HG03280 (cell line): ENCODE results near the gene PROX1.

Source experiments
- ATAC-seq: cut with Tn5 transposase; IDR thresholded peaks from one replicate; pipeline ENCODE4 v1.9.1; 2021; ENCODE audit warnings: mild to moderate bottlenecking, moderate library complexity; ENCODE audit not compliant: unreplicated experiment

The PROX1 gene

DNA sequence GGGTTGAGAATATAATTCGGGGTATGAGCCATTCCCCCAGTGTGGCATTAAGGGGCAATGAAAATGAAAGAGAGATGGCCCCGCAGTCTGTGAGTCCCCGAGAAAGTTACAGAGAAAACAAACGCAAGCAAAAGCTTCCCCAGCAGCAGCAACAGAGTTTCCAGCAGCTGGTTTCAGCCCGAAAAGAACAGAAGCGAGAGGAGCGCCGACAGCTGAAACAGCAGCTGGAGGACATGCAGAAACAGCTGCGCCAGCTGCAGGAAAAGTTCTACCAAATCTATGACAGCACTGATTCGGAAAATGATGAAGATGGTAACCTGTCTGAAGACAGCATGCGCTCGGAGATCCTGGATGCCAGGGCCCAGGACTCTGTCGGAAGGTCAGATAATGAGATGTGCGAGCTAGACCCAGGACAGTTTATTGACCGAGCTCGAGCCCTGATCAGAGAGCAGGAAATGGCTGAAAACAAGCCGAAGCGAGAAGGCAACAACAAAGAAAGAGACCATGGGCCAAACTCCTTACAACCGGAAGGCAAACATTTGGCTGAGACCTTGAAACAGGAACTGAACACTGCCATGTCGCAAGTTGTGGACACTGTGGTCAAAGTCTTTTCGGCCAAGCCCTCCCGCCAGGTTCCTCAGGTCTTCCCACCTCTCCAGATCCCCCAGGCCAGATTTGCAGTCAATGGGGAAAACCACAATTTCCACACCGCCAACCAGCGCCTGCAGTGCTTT lies 9.4 kb downstream of the PROX1 start:
- no peak for ATAC-seq

DNA sequence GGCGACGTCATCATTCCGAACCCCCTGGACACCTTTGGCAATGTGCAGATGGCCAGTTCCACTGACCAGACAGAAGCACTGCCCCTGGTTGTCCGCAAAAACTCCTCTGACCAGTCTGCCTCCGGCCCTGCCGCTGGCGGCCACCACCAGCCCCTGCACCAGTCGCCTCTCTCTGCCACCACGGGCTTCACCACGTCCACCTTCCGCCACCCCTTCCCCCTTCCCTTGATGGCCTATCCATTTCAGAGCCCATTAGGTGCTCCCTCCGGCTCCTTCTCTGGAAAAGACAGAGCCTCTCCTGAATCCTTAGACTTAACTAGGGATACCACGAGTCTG lies 10.0 kb downstream of the PROX1 start:
- ATAC-seq, result no peak

DNA sequence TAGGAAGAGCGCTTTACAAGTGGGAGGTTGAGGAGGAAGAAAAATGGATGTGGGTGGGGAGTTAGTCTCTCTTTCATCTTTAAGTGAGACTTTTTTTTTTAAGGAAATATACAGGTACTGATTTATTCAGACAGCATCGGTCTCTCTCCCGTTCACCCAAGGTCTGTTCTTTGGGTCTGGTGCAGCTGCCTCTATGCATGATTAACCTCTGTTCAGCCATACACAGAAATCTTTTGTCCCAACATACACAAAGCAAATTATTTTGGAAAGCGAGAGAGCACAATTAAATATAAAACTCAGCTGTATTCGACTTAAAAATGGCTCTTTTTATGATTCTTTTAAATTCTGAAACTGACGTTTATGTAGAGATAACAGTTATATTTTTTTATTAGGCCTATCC lies 11.0 kb downstream of the PROX1 start:
- ATAC-seq, result no peak

DNA sequence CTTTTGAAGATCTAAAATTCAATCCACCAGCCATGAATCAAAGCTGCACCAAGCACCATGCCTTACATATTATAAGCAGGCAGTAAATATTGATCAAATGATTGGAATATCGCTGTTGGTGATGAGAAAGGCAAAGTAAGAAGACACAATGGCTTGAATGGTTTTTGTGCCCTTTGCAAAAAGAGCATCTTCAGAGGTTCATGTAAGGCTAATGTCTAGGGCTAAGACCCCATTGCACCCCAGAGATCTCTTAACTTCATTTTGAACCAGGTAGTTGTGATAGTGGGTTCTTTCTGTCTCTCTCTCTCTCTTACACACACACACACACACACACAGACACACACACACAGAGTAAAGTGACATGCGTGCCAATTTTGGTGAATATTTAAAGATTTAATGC lies 12.0 kb downstream of the PROX1 start:
- no peak for ATAC-seq

DNA sequence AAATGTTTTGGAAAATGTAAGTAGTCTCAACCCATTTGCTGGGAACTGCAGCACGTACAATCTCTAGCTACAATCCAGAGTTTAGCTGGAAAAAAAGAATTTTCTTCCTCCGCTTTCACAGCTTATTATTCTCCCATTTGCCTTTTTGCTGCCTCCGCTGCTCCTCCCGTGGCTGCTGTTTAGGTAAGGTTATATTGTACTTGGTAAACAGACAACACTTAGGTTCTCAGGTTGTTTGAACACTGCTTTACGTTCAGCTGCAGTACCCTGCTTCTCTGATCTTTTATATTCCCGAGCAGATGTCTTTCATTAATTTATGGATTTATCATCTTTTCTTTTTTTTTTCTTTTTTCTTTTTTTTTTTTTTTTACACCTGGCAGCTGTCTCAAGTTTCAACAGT lies 14.3 kb downstream of the PROX1 start:
- no peak for ATAC-seq

DNA sequence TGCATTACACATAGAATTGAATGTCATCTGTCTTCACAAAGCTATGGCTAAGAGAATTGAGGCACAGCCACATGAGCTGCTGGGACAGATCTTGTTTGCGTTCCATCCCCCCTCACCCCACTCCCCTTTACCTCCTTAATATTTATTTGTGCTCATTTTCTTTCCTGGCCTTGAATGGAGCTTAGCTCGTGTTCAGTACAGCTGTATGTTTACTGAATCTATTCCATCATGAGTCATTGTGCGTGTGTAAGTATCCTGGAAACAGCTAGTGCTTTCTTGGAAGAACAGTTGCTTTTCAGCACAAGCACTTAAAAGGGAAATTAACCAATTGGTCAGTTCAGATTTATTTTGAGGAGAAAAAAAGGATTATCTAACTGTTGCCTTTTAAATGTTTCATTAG lies 14.7 kb downstream of the PROX1 start:
- ATAC-seq, result no peak

DNA sequence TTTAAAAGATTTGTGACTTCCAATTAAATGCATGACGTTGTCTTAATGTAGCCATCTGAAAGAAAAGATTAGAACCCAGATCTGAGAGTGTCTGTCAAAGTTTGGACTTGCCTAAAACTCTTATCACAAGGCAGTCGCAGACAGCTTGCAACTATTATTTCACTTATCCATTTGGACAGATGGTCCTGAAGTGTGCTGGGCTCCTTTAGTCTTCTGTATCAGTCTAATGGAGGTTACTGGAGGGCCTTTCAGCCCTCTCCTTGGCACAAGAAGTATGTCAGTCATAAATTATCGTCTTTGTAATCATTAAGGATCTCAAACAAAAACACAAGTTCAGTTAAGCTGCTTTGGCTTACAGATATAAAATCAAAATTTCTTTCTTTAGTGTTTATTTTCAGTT lies 15.5 kb downstream of the PROX1 start:
- no peak for ATAC-seq

DNA sequence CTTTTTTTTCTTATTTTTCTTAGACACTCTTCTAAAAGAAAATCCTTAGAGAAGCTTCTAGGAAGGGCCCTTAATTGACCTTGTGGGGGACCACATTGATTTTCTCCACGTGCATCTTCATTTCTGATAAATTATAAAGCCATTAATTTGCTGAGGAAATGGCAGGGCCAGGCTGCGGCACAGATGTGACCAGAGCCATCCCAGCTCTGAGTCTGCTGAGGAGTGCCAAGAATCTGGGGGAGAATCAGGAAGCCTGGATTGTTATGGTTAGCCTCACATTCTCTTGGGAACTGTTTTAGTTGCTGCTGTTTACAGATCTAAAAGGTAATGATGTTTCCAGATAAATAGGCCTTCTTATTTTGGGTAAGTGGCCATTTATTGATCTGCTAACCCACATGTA lies 16.2 kb downstream of the PROX1 start:
- no peak for ATAC-seq

DNA sequence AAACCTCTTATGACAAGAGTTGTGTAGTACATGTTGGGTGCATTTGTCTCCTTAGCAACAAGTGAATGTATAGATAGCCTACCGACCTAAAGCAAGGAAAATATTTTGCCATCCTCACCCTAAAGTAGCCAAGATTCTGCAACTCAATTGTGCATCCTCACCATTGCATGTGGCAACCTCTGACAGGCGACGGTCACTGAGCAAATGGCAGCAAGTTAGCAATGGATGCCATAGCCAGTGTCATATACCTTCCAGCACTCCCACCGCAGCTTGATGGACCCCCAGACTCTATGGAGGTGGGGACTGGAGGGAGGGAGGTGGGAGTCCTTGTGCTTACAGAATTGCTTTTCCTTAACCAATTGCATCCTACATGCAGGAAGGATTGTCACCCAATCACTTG lies 17.0 kb downstream of the PROX1 start:
- no peak for ATAC-seq

DNA sequence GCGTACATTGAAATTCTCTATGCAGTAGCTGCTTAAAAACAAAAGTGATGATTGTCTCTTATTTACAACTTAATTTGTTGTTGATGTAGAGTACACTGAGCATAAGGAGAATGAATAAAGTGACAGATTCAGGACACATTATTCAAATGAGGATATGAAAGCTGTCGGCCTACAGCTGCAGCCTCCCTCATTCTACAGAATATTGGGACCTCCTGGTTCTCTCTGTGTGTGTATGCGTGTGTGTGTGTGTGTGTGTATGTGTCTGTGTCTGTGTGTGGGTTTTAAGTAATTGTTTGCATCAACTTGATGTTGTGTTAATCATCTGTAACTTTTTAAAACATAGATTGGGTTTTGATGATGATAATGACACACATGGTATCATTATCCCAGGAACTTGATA lies 17.9 kb downstream of the PROX1 start:
- no peak for ATAC-seq

DNA sequence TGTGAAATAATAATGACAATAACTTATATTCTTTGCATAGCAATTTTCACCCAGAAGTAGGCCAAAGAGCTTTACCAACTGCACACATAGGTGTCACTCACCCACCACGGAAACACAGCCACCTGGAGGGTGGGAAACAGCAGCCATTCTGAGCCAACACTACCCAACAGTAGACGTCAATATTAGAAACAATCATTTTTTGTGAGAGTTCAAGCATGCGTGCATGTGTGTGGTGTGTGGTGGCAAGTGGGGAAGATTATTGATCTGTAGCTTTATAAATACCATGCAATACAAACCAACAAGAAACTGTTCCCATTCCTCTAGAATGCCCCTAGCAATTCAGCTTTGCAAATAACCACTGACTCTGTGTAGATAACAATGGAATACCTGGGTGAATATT lies 19.1 kb downstream of the PROX1 start:
- ATAC-seq, result no peak

DNA sequence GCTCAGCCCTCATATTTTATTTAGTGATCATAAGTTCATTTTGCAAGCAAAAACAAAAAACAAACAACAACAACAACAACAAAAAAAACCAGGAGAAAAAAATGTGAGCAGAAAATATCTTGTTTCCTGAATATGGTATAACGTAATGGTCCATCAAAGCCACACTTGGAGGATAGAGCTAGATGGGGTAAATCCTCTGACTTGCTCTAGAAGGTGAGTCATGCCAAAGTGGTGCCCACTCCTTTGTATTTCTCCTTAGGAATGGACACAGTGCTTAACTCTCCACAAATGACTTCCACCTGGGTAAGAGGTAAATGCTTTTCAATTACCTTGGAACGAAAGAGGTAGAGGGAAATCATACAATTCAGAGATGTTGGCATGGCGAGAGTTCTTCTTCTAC lies 20.6 kb downstream of the PROX1 start:
- ATAC-seq, result no peak

DNA sequence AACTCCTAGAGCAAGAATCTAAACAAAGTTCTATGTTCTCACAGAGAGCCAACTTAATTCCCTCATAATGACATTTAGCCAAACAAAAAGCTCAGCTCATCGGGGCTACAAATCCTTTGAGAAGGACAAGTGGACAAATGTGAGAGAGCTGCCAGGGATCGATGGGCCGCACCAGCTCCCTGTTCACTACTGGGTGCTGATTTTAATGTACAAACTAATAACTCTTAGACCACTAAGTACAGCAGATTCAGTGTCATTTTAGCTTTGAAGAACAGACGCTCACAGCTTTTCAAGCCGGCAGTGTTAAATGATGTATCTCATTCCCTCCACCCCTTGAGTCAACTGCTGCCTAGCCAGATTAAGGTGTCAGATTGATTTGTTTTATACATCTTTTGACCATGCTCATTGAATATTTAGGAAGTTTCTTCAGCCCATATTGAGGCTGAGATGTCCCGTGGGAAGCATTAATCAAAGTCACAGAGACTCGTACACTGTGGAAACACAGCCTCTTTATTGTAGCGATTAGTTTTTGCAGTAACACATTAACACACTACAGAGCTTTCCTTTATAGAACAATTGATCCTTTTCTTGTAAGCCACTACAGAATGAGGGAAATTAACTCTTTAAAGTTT lies 21.1 kb downstream of the PROX1 start:
- no peak for ATAC-seq

DNA sequence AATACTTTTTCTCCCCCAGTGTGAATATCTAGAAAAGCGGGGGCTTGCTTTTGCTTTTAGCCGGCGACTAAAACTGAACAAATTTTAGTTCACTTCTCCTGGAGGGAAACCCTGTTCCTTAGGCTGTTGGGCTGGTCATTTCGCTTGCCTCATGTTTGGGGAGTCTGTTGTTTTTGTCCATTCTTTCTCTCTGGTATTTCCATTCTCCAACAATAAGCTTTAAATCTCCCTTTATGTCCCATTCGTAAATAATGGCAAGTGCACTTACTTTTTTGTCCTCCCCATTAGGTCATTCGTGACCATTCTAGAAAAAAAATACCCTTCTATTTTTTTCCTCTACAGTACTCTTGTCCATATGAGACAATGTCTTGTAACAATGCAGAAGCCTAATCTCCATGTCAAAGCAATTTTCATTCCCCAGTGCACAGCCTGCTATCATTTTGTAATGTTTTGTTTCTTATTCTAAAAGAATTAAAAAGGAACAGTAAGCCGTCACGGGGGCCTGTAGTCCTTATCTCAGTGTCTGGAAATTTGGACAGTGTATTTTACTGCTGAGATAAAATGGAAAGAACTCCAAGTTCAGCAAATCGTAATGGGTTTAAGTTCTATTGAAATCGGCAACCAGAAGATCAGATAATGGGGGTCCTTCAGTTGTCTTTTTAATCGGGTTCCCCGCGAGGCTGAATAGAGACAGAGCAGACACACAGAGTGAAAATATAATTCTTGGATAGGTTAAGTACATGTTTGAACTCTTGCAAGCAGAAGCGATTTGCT lies 21.8 kb downstream of the PROX1 start:
- ATAC-seq, result no peak

DNA sequence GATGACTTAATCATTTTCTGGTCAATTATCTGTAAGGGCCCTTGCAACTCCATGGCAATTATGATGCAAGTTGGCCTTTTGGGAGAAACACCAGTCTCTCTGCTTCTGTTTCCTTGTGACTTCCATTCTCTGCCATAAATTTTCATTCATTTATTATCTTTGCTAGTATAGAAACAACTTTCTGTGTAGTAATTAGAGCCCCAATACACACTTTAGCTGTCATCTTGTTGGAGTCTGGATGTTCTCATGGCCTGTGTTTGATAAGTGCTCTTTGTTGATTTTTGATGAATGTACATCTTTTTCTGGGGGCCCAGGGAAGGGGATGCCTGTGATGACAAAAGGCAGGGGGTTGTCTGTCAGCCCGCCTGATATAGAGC lies 22.4 kb downstream of the PROX1 start:
- no peak for ATAC-seq

DNA sequence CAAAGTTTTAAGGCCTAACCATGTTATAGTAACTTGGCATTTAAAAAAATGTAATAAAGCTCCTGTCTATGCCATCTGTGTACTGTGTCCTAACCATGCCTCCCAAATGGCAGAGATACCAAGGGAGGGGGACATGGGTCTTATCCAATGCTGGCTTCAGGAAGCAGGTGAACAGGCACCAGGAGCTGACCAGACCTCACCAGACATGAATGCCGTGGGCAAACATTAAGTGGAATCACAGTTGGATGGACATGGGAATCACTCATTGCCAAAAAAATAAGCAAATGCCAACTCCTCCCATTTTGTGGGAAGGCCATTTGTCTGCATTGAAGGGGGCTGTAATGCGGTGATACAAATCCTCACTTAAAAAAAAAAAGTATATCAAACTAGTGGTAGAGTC lies 22.9 kb downstream of the PROX1 start:
- no peak for ATAC-seq

DNA sequence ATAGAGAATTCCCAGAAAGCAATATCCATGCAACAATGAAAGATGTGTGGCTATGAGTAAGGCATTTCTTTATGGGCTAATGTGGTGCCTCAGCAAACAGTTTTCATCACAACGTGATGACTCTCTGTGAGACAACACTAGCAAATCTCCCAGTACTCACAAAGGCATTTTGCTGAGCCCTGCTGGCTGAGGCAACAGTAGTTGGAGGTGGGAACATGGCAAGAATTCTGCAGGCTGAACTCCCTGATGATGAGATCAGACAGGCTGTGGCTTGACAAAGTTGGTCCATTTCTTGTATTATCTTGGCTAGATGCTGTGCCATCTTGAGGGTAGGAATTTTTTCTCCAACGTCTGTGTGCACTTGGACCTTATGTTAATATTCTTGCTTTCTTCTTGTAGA lies 24.6 kb downstream of the PROX1 start:
- no peak for ATAC-seq

DNA sequence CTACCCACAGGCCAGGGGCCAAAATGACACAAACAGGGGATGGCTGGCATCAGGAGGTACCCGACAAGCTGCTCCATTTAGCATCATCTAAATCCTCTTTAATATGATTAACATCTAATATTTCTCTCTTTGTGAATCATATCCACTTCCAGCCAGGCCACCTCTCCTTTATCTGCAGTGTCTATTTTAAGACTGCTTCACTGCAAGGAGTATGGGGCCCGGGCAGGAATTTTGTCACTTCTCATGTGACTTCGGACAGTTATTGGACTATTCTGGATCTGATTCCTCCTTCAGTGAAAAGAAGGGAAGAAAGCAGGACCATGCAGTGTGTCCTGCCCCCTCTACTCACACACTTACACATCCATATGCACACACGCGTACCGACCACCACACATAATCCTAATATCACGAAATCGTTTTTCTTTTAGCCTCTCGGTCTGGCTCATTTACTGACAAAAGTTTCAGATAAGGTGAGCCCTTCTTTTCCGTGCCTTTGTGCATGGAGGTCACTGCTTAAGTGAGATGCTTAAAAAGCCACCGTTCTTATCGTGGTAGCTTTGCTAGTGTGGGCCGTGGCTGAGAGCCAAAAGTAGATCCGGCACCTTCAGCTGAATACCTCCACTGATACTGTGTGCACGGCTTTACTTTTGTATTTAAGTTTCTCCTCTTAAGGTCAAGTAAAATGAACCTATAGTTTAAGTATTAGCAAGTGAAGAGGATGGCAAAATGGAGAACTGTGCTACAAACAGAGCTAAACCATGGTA lies 26.0 kb downstream of the PROX1 start:
- ATAC-seq, result no peak

DNA sequence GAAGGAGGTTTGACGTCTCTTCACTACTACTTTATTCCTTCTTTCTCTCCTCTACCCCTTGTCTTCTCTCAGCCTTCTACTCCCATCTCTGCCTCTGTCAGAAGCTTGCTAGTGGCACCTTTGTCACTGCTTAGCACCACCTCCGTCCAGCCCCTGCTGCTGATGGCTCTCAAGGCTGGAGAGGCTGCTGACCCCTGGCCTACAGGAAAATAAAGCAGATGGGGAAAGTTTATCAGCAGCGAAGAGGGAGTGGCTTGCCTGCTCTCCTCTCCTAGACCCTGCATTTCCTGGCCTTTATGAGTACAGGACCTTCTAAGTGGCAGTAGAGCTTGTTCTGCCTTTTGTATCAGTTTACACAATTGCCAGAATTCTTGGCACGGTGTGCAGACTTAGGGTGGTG lies 27.0 kb downstream of the PROX1 start:
- no peak for ATAC-seq

DNA sequence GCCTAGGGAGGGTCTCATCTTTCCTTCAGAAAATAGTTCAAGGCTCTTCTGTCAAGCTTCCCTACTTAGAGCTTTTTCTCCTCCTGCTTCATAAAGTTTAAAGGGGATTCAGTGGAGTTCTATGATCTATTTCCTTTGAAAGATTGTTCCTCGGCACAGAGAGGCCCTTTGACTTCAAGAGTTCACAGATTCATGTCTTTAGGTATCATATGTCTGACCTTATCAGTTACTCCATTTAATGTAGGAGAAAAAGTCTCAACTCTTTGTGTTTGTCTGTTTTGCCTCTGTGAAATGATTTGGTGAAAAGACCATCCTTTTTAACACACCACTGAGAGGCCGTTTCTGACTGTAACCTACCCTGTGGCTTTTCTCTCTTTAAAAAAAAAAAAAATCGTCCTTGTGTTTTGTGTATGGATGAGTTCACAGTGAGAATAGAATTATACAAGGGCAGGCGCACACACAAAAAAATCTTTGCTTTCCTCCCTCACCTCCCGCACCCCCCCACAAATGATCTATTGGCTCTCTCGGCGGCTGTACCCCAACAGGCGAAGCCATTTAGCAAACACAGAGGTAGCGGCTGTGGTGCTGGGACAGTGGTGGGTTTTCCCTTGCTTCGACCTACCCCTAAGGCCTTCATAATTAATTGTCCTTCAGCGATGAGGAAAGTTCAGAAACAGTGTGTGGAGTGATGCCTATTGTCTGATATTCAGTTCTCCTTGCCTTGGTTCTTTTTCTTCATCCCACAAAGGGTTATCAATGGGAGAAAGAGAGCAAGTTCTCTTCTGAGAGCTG lies 29.6 kb downstream of the PROX1 start:
- no peak for ATAC-seq
